Thyroid gland (tissue), 4 donors: Measurements from ENCODE around the gene ASIP. TPM values are rescaled to one million over a fixed set of nuclear protein-coding genes. Genes with fewer than 3 reads are reported as not detected.
"Not testable (repeated sequence)": the region's sequence is repeated elsewhere in the genome, so short reads cannot be mapped to it uniquely, and the experiment has no call there.

ENCODE experiments used
- DNase-seq, 2 donors: peaks; one replicate each; pipeline ENCODE4 v3.0.0-alpha.2; 2019
- H3K27ac ChIP-seq, 3 donors: fragments of 200-600 bp; sonication (generic); 1 replicate in 2 of 3; 2 replicates in 1 of 3; pipeline ENCODE4 v1.5.1; 2016 to 2019; ENCODE audit warnings: mild to moderate bottlenecking in 1 of 3, moderate library complexity in 1 of 3
- H3K27me3 ChIP-seq: fragments of 200-600 bp; sonication (generic); one replicate; pipeline ENCODE4 v1.5.1; 2019
- H3K36me3 ChIP-seq, 2 donors: fragments of 200-600 bp; sonication (generic); one replicate each; pipeline ENCODE4 v1.5.1; 2016 to 2019
- H3K4me1 ChIP-seq, 2 donors: fragments of 200-600 bp; sonication (generic); one replicate each; pipeline ENCODE4 v1.5.1; 2017 to 2019
- H3K4me3 ChIP-seq, 3 donors: fragments of 200-600 bp; sonication (generic); replicated peaks in 1 of 3; 1 replicate in 2 of 3; 2 replicates in 1 of 3; pipeline ENCODE4 v1.5.1; 2016; ENCODE audit warnings: mild to moderate bottlenecking in 1 of 3
- H3K9me3 ChIP-seq: fragments of 200-600 bp; sonication (generic); one replicate; pipeline ENCODE4 v1.5.1; 2017
- CTCF ChIP-seq, 6 experiments: fragments of 200-600 bp in 3 of 6; fragments of 450-650 bp in 3 of 6; sonication (generic) in 3 of 6; IDR thresholded peaks; one replicate each; pipeline ENCODE4 v1.5.1; 2016 to 2019; ENCODE audit warnings: antibody characterized with exemption in 6 of 6, mild to moderate bottlenecking in 2 of 6, inconsistent platforms in 1 of 6, moderate library complexity in 1 of 6
- POLR2A ChIP-seq, 2 donors: fragments of 450-650 bp; IDR thresholded peaks; one replicate each; pipeline ENCODE4 v1.6.1; 2017; ENCODE audit warnings: antibody characterized with exemption in 2 of 2, mild to moderate bottlenecking in 2 of 2, moderate library complexity in 1 of 2
- WGBS, 2 donors: methylation state at CpG; one replicate each; pipeline ENCODE4 v1.1.5; 2017; 5-methylcytosine and 5-hydroxymethylcytosine counted together
- intact Hi-C: fragments of 100-400 bp; cut with DNase I; formaldehyde crosslinking; loops from one replicate; pipeline ENCODE4 v1.15.1; 2023
- total RNA-seq, 4 donors: library from RNA; depleted of rRNA; stranded (reverse); fragments of >200 nt; gene quantifications; one replicate each; pipeline ENCODE4 v1.2.3, GENCODE V29; 2016

Gene ASIP
- total RNA-seq, 4 donors from 2014 or later: not detected

GRCh38 chr20:34250005-34250404, 8.8 kb downstream of the ASIP start:
- Histone ChIP-seq H3K9me3 (no peaks in the 10 kb centered on the region), H3K4me1 (no peaks in the 10 kb centered on the region), H3K27ac (no peak overlapping the region), H3K27me3 (no peaks in the 10 kb centered on the region), H3K36me3 (no peaks in the 10 kb centered on the region), H3K4me3 (no peak overlapping the region)
- no peak for TF ChIP-seq POLR2A (IDR thresholded peaks at IDR 0.05)
- no peak for TF ChIP-seq CTCF (IDR thresholded peaks at IDR 0.05)
- intact Hi-C loops: no loop called here
- DNase-seq: no peak

DNA sequence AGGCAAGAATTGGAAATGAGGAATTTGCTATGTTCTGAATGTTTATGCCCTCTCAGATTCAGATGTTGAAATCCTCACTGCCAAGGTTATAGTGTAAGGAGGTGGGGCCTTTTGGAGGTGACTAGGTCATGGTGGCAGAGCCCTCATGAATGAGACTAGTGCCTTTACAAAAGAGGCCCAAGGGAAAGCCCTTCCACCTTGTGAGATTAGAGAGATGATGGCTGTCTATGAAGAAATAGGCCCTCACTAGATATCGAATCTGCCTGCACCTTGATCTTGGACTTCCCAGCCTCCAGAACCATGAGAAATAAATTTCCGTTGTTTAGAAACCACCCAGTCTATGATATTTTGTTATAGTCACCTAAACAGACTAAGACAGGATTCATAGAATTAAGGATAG, 10.4 kb downstream of the ASIP start:
- H3K27me3 ChIP-seq: no peaks in the 10 kb centered on the region
- no peaks in the 10 kb centered on the region for H3K4me1 ChIP-seq
- no peak overlapping the region for H3K4me3 ChIP-seq
- no peak for TF ChIP-seq CTCF (IDR thresholded peaks at IDR 0.05)
- no peak for TF ChIP-seq POLR2A (IDR thresholded peaks at IDR 0.05)
- no peak for DNase-seq
- intact Hi-C loops: no loop called here
- H3K27ac ChIP-seq: no peak overlapping the region
- no peaks in the 10 kb centered on the region for H3K36me3 ChIP-seq
- no peaks in the 10 kb centered on the region for H3K9me3 ChIP-seq
- 95 to 96% methylated on average over 2 of the region's 2 CpGs for WGBS, 2 donors

- H3K4me1 ChIP-seq, intact Hi-C loops, DNase-seq: not testable (repeated sequence)
Observed at GRCh38 chr20:34252431-34253086, 11.3 kb downstream of the ASIP start.

GRCh38 chr20:34254979-34255378, 13.8 kb downstream of the ASIP start:
- Histone ChIP-seq H3K27me3 (no peaks in the 10 kb centered on the region), H3K4me1 (no peaks in the 10 kb centered on the region), H3K36me3 (no peaks in the 10 kb centered on the region), H3K27ac (no peak overlapping the region), H3K4me3 (no peak overlapping the region), H3K9me3 (no peaks in the 10 kb centered on the region)
- WGBS, 2 donors: 54 to 69% methylated on average over 1 of the region's 1 CpG
- no peak for TF ChIP-seq POLR2A (IDR thresholded peaks at IDR 0.05)
- TF ChIP-seq CTCF (IDR thresholded peaks at IDR 0.05): no peak
- DNase-seq: no peak
- intact Hi-C loops: no loop called here

More at GRCh38 chr20:34252431-34253086, 11.3 kb downstream of the ASIP start:
- not testable (repeated sequence) for H3K4me3 ChIP-seq, H3K27ac ChIP-seq, H3K36me3 ChIP-seq, H3K9me3 ChIP-seq, H3K27me3 ChIP-seq
- WGBS, 2 donors: 79 to 81% methylated on average over 7 of the region's 7 CpGs

GRCh38 chr20:34256629-34257124, 15.5 kb downstream of the ASIP start:
- H3K4me3 ChIP-seq: no peak overlapping the region
- no peak for DNase-seq
- no peaks in the 10 kb centered on the region for H3K36me3 ChIP-seq
- no peak for TF ChIP-seq CTCF (IDR thresholded peaks at IDR 0.05)
- TF ChIP-seq POLR2A (IDR thresholded peaks at IDR 0.05): no peak
- H3K27ac ChIP-seq: no peak overlapping the region
- H3K4me1 ChIP-seq: no peaks in the 10 kb centered on the region
- WGBS, 2 donors: 78 to 86% methylated on average over 5 of the region's 5 CpGs
- intact Hi-C loops: no loop called here
- H3K27me3 ChIP-seq: no peaks in the 10 kb centered on the region
- no peaks in the 10 kb centered on the region for H3K9me3 ChIP-seq
